ENCODE data around the gene HDAC4. TPM values are rescaled to one million over a fixed set of nuclear protein-coding genes. Genes with fewer than 3 reads are reported as not detected.

The HDAC4 gene
- total RNA-seq, 4 donors from 2014 or later = 51.4 to 107 (median 70.8) TPM

DNA sequence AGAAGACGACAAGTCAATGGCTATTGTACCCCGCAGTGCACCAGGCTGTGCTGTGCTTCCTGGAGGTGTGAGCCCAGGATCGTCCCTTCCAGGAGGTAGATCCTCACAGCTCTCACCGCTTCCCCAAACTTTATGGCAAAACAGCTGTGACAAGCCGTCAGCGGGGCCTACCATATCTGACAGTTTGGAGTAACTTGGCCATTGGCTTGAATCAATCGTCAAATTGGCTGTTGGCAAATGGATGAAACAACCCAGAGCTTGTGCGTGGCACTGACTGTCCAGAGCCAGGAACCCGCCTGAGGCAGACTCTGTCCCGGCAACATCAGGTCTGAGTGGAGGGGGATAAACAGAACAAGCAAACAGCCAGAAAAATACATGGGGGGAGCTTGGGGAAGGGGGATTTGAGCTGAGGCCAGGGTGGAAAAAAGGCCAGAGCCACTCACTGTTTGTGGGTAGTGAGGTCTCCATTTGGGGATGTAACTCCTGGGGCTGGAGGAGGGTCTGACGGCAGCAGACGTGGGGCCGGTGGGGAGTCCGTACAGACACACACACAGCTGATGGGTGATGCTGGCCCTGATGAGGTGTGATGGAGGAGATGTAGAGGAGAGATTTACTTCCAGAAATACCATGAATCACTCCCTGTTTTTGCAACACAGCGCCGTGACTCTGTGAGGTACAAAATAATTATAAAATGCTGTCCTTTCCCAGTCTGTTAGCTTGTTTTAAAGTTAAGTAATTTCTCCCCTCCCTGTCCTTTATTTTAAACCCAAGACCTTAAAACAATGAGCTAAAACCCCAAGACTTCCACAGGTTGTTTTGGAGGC lies 378.2 kb downstream of the HDAC4 start:
- peak in 1 of 2 donors; percentile 57 for DNase-seq (ENCODE audit: low spot score in 2 of 2)
- 87% methylated on average over 16 of the region's 16 CpGs for WGBS
- no peaks in the 10 kb centered on the region for H3K9me3 ChIP-seq
- no peaks in the 10 kb centered on the region for H3K36me3 ChIP-seq
- peaks cover 10% of the 10 kb centered on the region for H3K27me3 ChIP-seq
- H3K4me1 ChIP-seq = peaks cover 13% of the 10 kb centered on the region
- H3K4me3 ChIP-seq = no peak overlapping the region
- peak overlapping the region; percentile 12 for H3K27ac ChIP-seq
- TF ChIP-seq EP300 (IDR thresholded peaks at IDR 0.05) (no peak), POLR2AphosphoS5 (IDR thresholded peaks at IDR 0.05) (no peak)

- Histone ChIP-seq H3K4me1 (peaks cover 13% of the 10 kb centered on the region), H3K9me3 (no peaks in the 10 kb centered on the region), H3K36me3 (no peaks in the 10 kb centered on the region), H3K27me3 (peaks cover 7% of the 10 kb centered on the region), H3K27ac (no peak overlapping the region), H3K4me3 (no peak overlapping the region)
- 90% methylated on average over 16 of the region's 18 CpGs for WGBS
- peak in 1 of 2 donors; percentile 59 for DNase-seq (ENCODE audit: low spot score in 2 of 2)
- TF ChIP-seq EP300 (IDR thresholded peaks at IDR 0.05) (no peak), POLR2AphosphoS5 (IDR thresholded peaks at IDR 0.05) (no peak), POLR2A (IDR thresholded peaks at IDR 0.05) (no peak)
- TF ChIP-seq, protein P1, sequence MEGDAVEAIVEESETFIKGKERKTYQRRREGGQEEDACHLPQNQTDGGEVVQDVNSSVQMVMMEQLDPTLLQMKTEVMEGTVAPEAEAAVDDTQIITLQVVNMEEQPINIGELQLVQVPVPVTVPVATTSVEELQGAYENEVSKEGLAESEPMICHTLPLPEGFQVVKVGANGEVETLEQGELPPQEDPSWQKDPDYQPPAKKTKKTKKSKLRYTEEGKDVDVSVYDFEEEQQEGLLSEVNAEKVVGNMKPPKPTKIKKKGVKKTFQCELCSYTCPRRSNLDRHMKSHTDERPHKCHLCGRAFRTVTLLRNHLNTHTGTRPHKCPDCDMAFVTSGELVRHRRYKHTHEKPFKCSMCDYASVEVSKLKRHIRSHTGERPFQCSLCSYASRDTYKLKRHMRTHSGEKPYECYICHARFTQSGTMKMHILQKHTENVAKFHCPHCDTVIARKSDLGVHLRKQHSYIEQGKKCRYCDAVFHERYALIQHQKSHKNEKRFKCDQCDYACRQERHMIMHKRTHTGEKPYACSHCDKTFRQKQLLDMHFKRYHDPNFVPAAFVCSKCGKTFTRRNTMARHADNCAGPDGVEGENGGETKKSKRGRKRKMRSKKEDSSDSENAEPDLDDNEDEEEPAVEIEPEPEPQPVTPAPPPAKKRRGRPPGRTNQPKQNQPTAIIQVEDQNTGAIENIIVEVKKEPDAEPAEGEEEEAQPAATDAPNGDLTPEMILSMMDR (IDR thresholded peaks at IDR 0.05) = no peak
Measured at GRCh38 chr2:239021651-239022436, 379.0 kb downstream of the HDAC4 start.

DNA sequence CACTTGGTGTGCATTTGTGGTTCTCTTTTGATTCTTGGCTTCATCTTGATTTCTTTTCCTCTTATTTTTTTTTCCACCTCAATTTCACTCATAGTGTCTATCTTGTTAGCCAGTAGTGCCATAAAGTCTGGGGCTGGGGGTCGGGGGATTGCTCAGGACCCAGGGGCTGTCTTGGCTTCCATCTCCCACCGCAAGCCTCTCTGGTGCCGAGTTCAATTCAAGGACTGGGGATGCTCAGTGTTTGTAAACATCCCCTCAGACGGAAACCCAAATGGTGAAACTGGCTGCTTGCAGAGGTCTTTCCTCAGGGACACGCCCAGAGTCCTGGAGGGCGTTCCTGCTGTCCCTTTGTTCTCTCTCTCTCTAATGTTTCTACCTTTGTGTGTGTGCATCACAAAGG lies 379.6 kb downstream of the HDAC4 start:
- TF ChIP-seq POLR2A (IDR thresholded peaks at IDR 0.05) = no peak
- TF ChIP-seq, protein P1 (IDR thresholded peaks at IDR 0.05) = no peak
- no peak for TF ChIP-seq POLR2AphosphoS5 (IDR thresholded peaks at IDR 0.05)
- TF ChIP-seq EP300 (IDR thresholded peaks at IDR 0.05) = no peak
- no peak overlapping the region for H3K4me3 ChIP-seq
- no peak overlapping the region for H3K27ac ChIP-seq
- DNase-seq (ENCODE audit: low spot score in 2 of 2) = peak in 1 of 2 donors; percentile 45
- 84% methylated on average over 6 of the region's 6 CpGs for WGBS
- no peaks in the 10 kb centered on the region for H3K9me3 ChIP-seq
- peaks cover 13% of the 10 kb centered on the region for H3K27me3 ChIP-seq
- no peaks in the 10 kb centered on the region for H3K36me3 ChIP-seq
- H3K4me1 ChIP-seq = peaks cover 13% of the 10 kb centered on the region

GRCh38 chr2:239020541-239021041 lies 380.2 kb downstream of the HDAC4 start:
- whole genome bisulfite sequencing = 94% methylated on average over 14 of the region's 17 CpGs

DNA sequence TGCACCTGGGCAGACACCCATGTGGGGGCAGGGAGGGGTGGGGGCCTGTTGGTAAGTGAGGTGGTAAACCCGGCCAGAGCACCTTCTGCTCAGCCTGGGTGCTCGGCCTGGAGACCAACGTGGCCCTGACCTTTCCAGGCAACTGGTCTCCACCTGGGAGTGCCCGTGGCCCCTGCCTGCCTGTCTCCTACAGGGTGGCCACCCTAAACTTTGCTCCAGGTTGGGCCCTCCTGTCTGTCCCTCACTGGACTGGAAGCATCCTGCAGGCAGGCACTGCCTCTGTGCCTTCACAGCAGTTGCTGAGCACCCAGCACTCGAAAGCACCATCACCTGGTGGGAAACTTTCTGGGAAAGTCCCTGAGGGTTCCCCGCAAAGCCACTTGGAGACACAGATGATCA lies 381.6 kb downstream of the HDAC4 start:
- TF ChIP-seq POLR2A (IDR thresholded peaks at IDR 0.05) (no peak), EP300 (IDR thresholded peaks at IDR 0.05) (no peak), POLR2AphosphoS5 (IDR thresholded peaks at IDR 0.05) (no peak)
- TF ChIP-seq, protein P1 (IDR thresholded peaks at IDR 0.05) = no peak
- Histone ChIP-seq H3K36me3 (no peaks in the 10 kb centered on the region), H3K27ac (no peak overlapping the region), H3K9me3 (no peaks in the 10 kb centered on the region), H3K4me1 (no peaks in the 10 kb centered on the region), H3K27me3 (peaks cover 31% of the 10 kb centered on the region), H3K4me3 (no peak overlapping the region)
- 83% methylated on average over 4 of the region's 6 CpGs for WGBS
- peak in 1 of 2 donors; percentile 47 for DNase-seq (ENCODE audit: low spot score in 2 of 2)

More at GRCh38 chr2:239020541-239021041, 380.2 kb downstream of the HDAC4 start:
- Histone ChIP-seq H3K4me1 (peaks cover 9% of the 10 kb centered on the region), H3K9me3 (no peaks in the 10 kb centered on the region), H3K27ac (no peak overlapping the region), H3K4me3 (no peak overlapping the region), H3K27me3 (peaks cover 19% of the 10 kb centered on the region), H3K36me3 (no peaks in the 10 kb centered on the region)
- TF ChIP-seq EP300 (IDR thresholded peaks at IDR 0.05) (no peak), POLR2A (IDR thresholded peaks at IDR 0.05) (no peak), POLR2AphosphoS5 (IDR thresholded peaks at IDR 0.05) (no peak)
- TF ChIP-seq, protein P1 (IDR thresholded peaks at IDR 0.05) = no peak
- peak in 1 of 2 donors; percentile 56 for DNase-seq (ENCODE audit: low spot score in 2 of 2)
